ENCODE results near the gene OR2M3.
"Not testable (repeated sequence)": the region's sequence is repeated elsewhere in the genome, so short reads cannot be mapped to it uniquely, and the experiment has no call there.

OR2M3 gene

GRCh38 chr1:248196965-248197364, at the start of gene OR2M3:
OR2M3 (plus strand) TSS chr1:248197265; CDS start chr1:248203068, 5,803 bp downstream.
- no peak for DNase-seq

GRCh38 chr1:248152056-248152827, 44.8 kb upstream of the OR2M3 start:
- no peak for DNase-seq

- no peak for DNase-seq
Measured at GRCh38 chr1:248155927-248156326, 41.1 kb upstream of the OR2M3 start.

GRCh38 chr1:248158758-248159157, 38.3 kb upstream of the OR2M3 start:
- DNase-seq = no peak

- DNase-seq = no peak
Measured at GRCh38 chr1:248164031-248164430, 33.0 kb upstream of the OR2M3 start.

GRCh38 chr1:248165186-248165585, 31.9 kb upstream of the OR2M3 start:
- no peak for DNase-seq

- DNase-seq = no peak
Measured at GRCh38 chr1:248174521-248174920, 22.5 kb upstream of the OR2M3 start, which contains the start of gene OR2M2. OR2M2 (plus strand) TSS chr1:248174821; CDS start chr1:248179986, 5,165 bp downstream.

GRCh38 chr1:248183996-248184395, 13.1 kb upstream of the OR2M3 start:
- DNase-seq = no peak

- DNase-seq = no peak
Measured at GRCh38 chr1:248187363-248187762, 9.7 kb upstream of the OR2M3 start.

- no peak for DNase-seq
Measured at GRCh38 chr1:248189026-248189425, 8.0 kb upstream of the OR2M3 start.

- no peak for DNase-seq
Measured at GRCh38 chr1:248194117-248194516, 2.9 kb upstream of the OR2M3 start.

- no peak for DNase-seq
Measured at GRCh38 chr1:248215880-248216279, 18.8 kb downstream of the OR2M3 start.

- DNase-seq = no peak
Measured at GRCh38 chr1:248225537-248225936, 28.5 kb downstream of the OR2M3 start.

GRCh38 chr1:248229360-248229908, 32.4 kb downstream of the OR2M3 start:
- DNase-seq = no peak

- no peak for DNase-seq
Measured at GRCh38 chr1:248231117-248231516, 34.1 kb downstream of the OR2M3 start, which contains the start of gene OR2M4. OR2M4 (plus strand) TSS chr1:248231417; CDS start chr1:248238929, 7,512 bp downstream.

GRCh38 chr1:248239478-248239877, 42.4 kb downstream of the OR2M3 start:
- DNase-seq = no peak

- DNase-seq = peak in 26 of 56 donors; percentile 0 to 49 (median 12)
Measured at GRCh38 chr1:248243204-248243603, 46.1 kb downstream of the OR2M3 start.

- not testable (repeated sequence) for DNase-seq
Measured at GRCh38 chr1:248259309-248259708, 62.2 kb downstream of the OR2M3 start.

Measured in amygdala (tissue), 56 donors.